ENCODE results near the gene WWC1. TPM values are rescaled to one million over a fixed set of nuclear protein-coding genes. Genes with fewer than 3 reads are reported as not detected.

WWC1 gene
- total RNA-seq, 4 donors from 2014 or later, result 0.51 TPM; not detected in 3

- no peaks in the 10 kb centered on the region for H3K36me3 ChIP-seq
- in situ Hi-C loops (cut with MboI; ENCODE audit: low sequenced_read_pairs in 4 of 4), result no loop called here
- DNase-seq, result no peak
Observed at GRCh38 chr5:168447808-168448207, 156.4 kb downstream of the WWC1 start.

GRCh38 chr5:168449166-168449565 is 157.7 kb downstream of the WWC1 start:
- intact Hi-C loops (cut with DNase I; ENCODE audit: low total_unique reads), result no loop called here

More at GRCh38 chr5:168447808-168448207, 156.4 kb downstream of the WWC1 start:
- intact Hi-C loops (cut with DNase I; ENCODE audit: low total_unique reads), result no loop called here
- Histone ChIP-seq H3K9me3 (no peaks in the 10 kb centered on the region), H3K27me3 (peaks cover 0 to 4% (median 0%) of the 10 kb centered on the region in 3 donors), H3K4me3 (no peak overlapping the region), H3K4me1 (no peaks in the 10 kb centered on the region), H3K27ac (no peak overlapping the region)
- ATAC-seq, result no peak
- TF ChIP-seq CTCF (IDR thresholded peaks at IDR 0.05 in 4 of 5, conservative IDR thresholded peaks at IDR 0.05 in 1 of 5) (no peak), POLR2A (IDR thresholded peaks at IDR 0.05) (no peak)

GRCh38 chr5:168451565-168451964 is 160.1 kb downstream of the WWC1 start:
- in situ Hi-C loops (cut with MboI; ENCODE audit: low sequenced_read_pairs in 4 of 4), result no loop called here
- no peak for DNase-seq
- H3K27me3 ChIP-seq, result peaks cover 0 to 4% (median 0%) of the 10 kb centered on the region in 3 donors
- H3K27ac ChIP-seq, result no peak overlapping the region
- TF ChIP-seq POLR2A (IDR thresholded peaks at IDR 0.05), result no peak
- no peak for TF ChIP-seq CTCF (IDR thresholded peaks at IDR 0.05 in 4 of 5, conservative IDR thresholded peaks at IDR 0.05 in 1 of 5)
- no peak overlapping the region for H3K4me3 ChIP-seq
- no peak for ATAC-seq
- H3K9me3 ChIP-seq, result no peaks in the 10 kb centered on the region
- H3K36me3 ChIP-seq, result no peaks in the 10 kb centered on the region
- intact Hi-C loops (cut with DNase I; ENCODE audit: low total_unique reads), result no loop called here
- H3K4me1 ChIP-seq, result no peaks in the 10 kb centered on the region

More at GRCh38 chr5:168449166-168449565, 157.7 kb downstream of the WWC1 start:
- H3K9me3 ChIP-seq, result no peaks in the 10 kb centered on the region
- TF ChIP-seq CTCF (IDR thresholded peaks at IDR 0.05 in 4 of 5, conservative IDR thresholded peaks at IDR 0.05 in 1 of 5), result no peak
- no peak for TF ChIP-seq POLR2A (IDR thresholded peaks at IDR 0.05)
- no peak overlapping the region for H3K4me3 ChIP-seq
- DNase-seq (no peak), ATAC-seq (no peak)
- H3K27me3 ChIP-seq, result peaks cover 0 to 4% (median 0%) of the 10 kb centered on the region in 3 donors
- H3K4me1 ChIP-seq, result no peaks in the 10 kb centered on the region
- in situ Hi-C loops (cut with MboI; ENCODE audit: low sequenced_read_pairs in 4 of 4), result no loop called here
- no peak overlapping the region for H3K27ac ChIP-seq
- no peaks in the 10 kb centered on the region for H3K36me3 ChIP-seq

GRCh38 chr5:168455201-168455600 is 163.8 kb downstream of the WWC1 start:
- no peak for DNase-seq
- no peak overlapping the region for H3K4me3 ChIP-seq
- no peak for TF ChIP-seq CTCF (IDR thresholded peaks at IDR 0.05 in 4 of 5, conservative IDR thresholded peaks at IDR 0.05 in 1 of 5)
- no peak for TF ChIP-seq POLR2A (IDR thresholded peaks at IDR 0.05)
- no peak for ATAC-seq
- H3K36me3 ChIP-seq, result no peaks in the 10 kb centered on the region
- no peaks in the 10 kb centered on the region for H3K4me1 ChIP-seq
- intact Hi-C loops (cut with DNase I; ENCODE audit: low total_unique reads) (no loop called here), in situ Hi-C loops (cut with MboI; ENCODE audit: low sequenced_read_pairs in 4 of 4) (no loop called here)
- H3K9me3 ChIP-seq, result no peaks in the 10 kb centered on the region
- no peak overlapping the region for H3K27ac ChIP-seq
- H3K27me3 ChIP-seq, result peaks cover 0 to 4% (median 0%) of the 10 kb centered on the region in 3 donors

GRCh38 chr5:168457542-168457941 is 166.1 kb downstream of the WWC1 start:
- intact Hi-C loops (cut with DNase I; ENCODE audit: low total_unique reads) (no loop called here), in situ Hi-C loops (cut with MboI; ENCODE audit: low sequenced_read_pairs in 4 of 4) (no loop called here)
- H3K27me3 ChIP-seq, result no peaks in the 10 kb centered on the region

More at GRCh38 chr5:168457542-168457941, 166.1 kb downstream of the WWC1 start:
- no peak for TF ChIP-seq CTCF (IDR thresholded peaks at IDR 0.05 in 4 of 5, conservative IDR thresholded peaks at IDR 0.05 in 1 of 5)
- no peak for TF ChIP-seq POLR2A (IDR thresholded peaks at IDR 0.05)
- ATAC-seq, result no peak
- Histone ChIP-seq H3K36me3 (no peaks in the 10 kb centered on the region), H3K9me3 (no peaks in the 10 kb centered on the region), H3K27ac (no peak overlapping the region), H3K4me3 (no peak overlapping the region), H3K4me1 (no peaks in the 10 kb centered on the region)
- no peak for DNase-seq
